DOHH2 (cell line): Measurements from ENCODE around the gene CDH18.

Source experiments
- EZH2phosphoT487 ChIP-seq: fragments of 200-600 bp; sonication (generic); IDR thresholded peaks from 2 replicates; pipeline ENCODE4 v1.6.1; 2017; ENCODE audit warnings: borderline replicate concordance, mild to moderate bottlenecking, antibody characterized with exemption, low read length, moderate library complexity, mixed read lengths
- TF ChIP-seq, protein P1 (sequence below): fragments of 200-600 bp; sonication (generic); IDR thresholded peaks from one replicate; pipeline ENCODE4 v1.5.1; 2014; ENCODE audit warnings: antibody characterized with exemption, mild to moderate bottlenecking, low read depth, low read length; ENCODE audit not compliant: poor library complexity, severe bottlenecking

- TF ChIP-seq, protein P1, sequence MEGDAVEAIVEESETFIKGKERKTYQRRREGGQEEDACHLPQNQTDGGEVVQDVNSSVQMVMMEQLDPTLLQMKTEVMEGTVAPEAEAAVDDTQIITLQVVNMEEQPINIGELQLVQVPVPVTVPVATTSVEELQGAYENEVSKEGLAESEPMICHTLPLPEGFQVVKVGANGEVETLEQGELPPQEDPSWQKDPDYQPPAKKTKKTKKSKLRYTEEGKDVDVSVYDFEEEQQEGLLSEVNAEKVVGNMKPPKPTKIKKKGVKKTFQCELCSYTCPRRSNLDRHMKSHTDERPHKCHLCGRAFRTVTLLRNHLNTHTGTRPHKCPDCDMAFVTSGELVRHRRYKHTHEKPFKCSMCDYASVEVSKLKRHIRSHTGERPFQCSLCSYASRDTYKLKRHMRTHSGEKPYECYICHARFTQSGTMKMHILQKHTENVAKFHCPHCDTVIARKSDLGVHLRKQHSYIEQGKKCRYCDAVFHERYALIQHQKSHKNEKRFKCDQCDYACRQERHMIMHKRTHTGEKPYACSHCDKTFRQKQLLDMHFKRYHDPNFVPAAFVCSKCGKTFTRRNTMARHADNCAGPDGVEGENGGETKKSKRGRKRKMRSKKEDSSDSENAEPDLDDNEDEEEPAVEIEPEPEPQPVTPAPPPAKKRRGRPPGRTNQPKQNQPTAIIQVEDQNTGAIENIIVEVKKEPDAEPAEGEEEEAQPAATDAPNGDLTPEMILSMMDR = no peak
- TF ChIP-seq EZH2phosphoT487 = no peak
Observed at GRCh38 chr5:19866090-19866450, 121.9 kb downstream of the CDH18 start.
